Activated CD4-positive, alpha-beta memory T cell treated with anti-CD3 and anti-CD28 coated beads, Interleukin-2, amount 10 ng/mL, durations not matched to agents 7 days and 5 days (primary cell): ENCODE data around the gene LIMCH1. TPM values are rescaled to one million over a fixed set of nuclear protein-coding genes. Genes with fewer than 3 reads are reported as not detected.
"Not testable (repeated sequence)": the region's sequence is repeated elsewhere in the genome, so short reads cannot be mapped to it uniquely, and the experiment has no call there.

Experiments
- CTCF ChIA-PET: fragments of 350-600 bp; sonication (Branson Sonifier 250); formaldehyde crosslinking; loops from one replicate; lab custom pipeline; 2021; ENCODE audit warnings: antibody characterized with exemption, inconsistent platforms; lab: Charles Lee
- POLR2A ChIA-PET: fragments of 350-600 bp; sonication (Branson Sonifier 250); formaldehyde crosslinking; loops from one replicate; lab custom pipeline; 2021; ENCODE audit warnings: antibody characterized with exemption; lab: Charles Lee
- DNase-seq: peaks from one replicate; pipeline ENCODE4 v3.0.0-alpha.2; 2020
- H3K27ac Mint-ChIP-seq: one replicate; pipeline ENCODE4 v1.8.0; 2021; ENCODE audit warnings: mild to moderate bottlenecking, mixed read lengths
- H3K27me3 Mint-ChIP-seq: one replicate; pipeline ENCODE4 v1.8.0; 2021; ENCODE audit warnings: mixed read lengths
- H3K36me3 Mint-ChIP-seq: one replicate; pipeline ENCODE4 v1.8.0; 2021; ENCODE audit warnings: low read depth, mixed read lengths
- H3K4me1 Mint-ChIP-seq: one replicate; pipeline ENCODE4 v1.8.0; 2021; ENCODE audit warnings: mixed read lengths
- H3K4me3 Mint-ChIP-seq: one replicate; pipeline ENCODE4 v1.8.0; 2021; ENCODE audit warnings: mild to moderate bottlenecking, mixed read lengths
- H3K9me3 Mint-ChIP-seq: one replicate; pipeline ENCODE4 v1.8.0; 2021; ENCODE audit warnings: mixed read lengths
- total RNA-seq, 2 experiments: library from RNA; stranded (reverse); gene quantifications; one replicate each; pipeline ENCODE4 v1.2.3, GENCODE V29; 2021

LIMCH1 gene
- total RNA-seq, 2 experiments from 2014 or later, result not detected

- H3K27ac Mint-ChIP-seq, result no peak overlapping the region
- no peaks in the 10 kb centered on the region for H3K9me3 Mint-ChIP-seq
- CTCF ChIA-PET, result no interaction called here
- no peaks in the 10 kb centered on the region for H3K4me1 Mint-ChIP-seq
- POLR2A ChIA-PET, result no interaction called here
- DNase-seq, result no peak
- no peaks in the 10 kb centered on the region for H3K36me3 Mint-ChIP-seq
- peaks cover 13% of the 10 kb centered on the region for H3K27me3 Mint-ChIP-seq
- no peak overlapping the region for H3K4me3 Mint-ChIP-seq
These were observed 193.7 kb downstream of the LIMCH1 start for GRCh38 chr4:41731569-41732126.

GRCh38 chr4:41734371-41734770, 196.4 kb downstream of the LIMCH1 start:
- ChIA-PET POLR2A (no interaction called here), CTCF (no interaction called here)
- Mint-ChIP-seq H3K36me3 (no peaks in the 10 kb centered on the region), H3K4me3 (no peak overlapping the region), H3K27ac (no peak overlapping the region), H3K4me1 (no peaks in the 10 kb centered on the region), H3K27me3 (peaks cover 13% of the 10 kb centered on the region), H3K9me3 (no peaks in the 10 kb centered on the region)
- DNase-seq, result no peak

- CTCF ChIA-PET, H3K36me3 Mint-ChIP-seq, H3K9me3 Mint-ChIP-seq, H3K4me1 Mint-ChIP-seq, POLR2A ChIA-PET, H3K27ac Mint-ChIP-seq, DNase-seq, H3K4me3 Mint-ChIP-seq, H3K27me3 Mint-ChIP-seq: not testable (repeated sequence)
These were observed 199.5 kb downstream of the LIMCH1 start for GRCh38 chr4:41737491-41737890.

GRCh38 chr4:41741354-41741753, 203.4 kb downstream of the LIMCH1 start:
- Mint-ChIP-seq H3K4me1 (no peaks in the 10 kb centered on the region), H3K36me3 (peaks cover 8% of the 10 kb centered on the region), H3K27me3 (peaks cover 26% of the 10 kb centered on the region), H3K4me3 (no peak overlapping the region), H3K27ac (no peak overlapping the region), H3K9me3 (peaks cover 3% of the 10 kb centered on the region)
- CTCF ChIA-PET, result no interaction called here
- DNase-seq, result no peak
- POLR2A ChIA-PET, result no interaction called here

- ChIA-PET CTCF (no interaction called here), POLR2A (no interaction called here)
- no peak overlapping the region for H3K4me3 Mint-ChIP-seq
- H3K4me1 Mint-ChIP-seq, result no peaks in the 10 kb centered on the region
- no peak for DNase-seq
- H3K9me3 Mint-ChIP-seq, result peaks cover 5% of the 10 kb centered on the region
- H3K27me3 Mint-ChIP-seq, result peaks cover 58% of the 10 kb centered on the region
- peaks cover 11% of the 10 kb centered on the region for H3K36me3 Mint-ChIP-seq
- no peak overlapping the region for H3K27ac Mint-ChIP-seq
These were observed 206.8 kb downstream of the LIMCH1 start for GRCh38 chr4:41744572-41745291.

- Mint-ChIP-seq H3K36me3 (peaks cover 11% of the 10 kb centered on the region), H3K27me3 (peaks cover 65% of the 10 kb centered on the region), H3K4me3 (no peak overlapping the region), H3K4me1 (no peaks in the 10 kb centered on the region), H3K9me3 (peaks cover 5% of the 10 kb centered on the region), H3K27ac (no peak overlapping the region)
- no peak for DNase-seq
- ChIA-PET CTCF (no interaction called here), POLR2A (no interaction called here)
These were observed 207.5 kb downstream of the LIMCH1 start for GRCh38 chr4:41745292-41746024.

- Mint-ChIP-seq H3K36me3 (peaks cover 11% of the 10 kb centered on the region), H3K4me3 (no peak overlapping the region), H3K27me3 (peaks cover 69% of the 10 kb centered on the region), H3K27ac (no peak overlapping the region), H3K9me3 (peaks cover 5% of the 10 kb centered on the region), H3K4me1 (no peaks in the 10 kb centered on the region)
- DNase-seq, result no peak
- ChIA-PET POLR2A (no interaction called here), CTCF (no interaction called here)
These were observed 208.1 kb downstream of the LIMCH1 start for GRCh38 chr4:41746025-41746439.

GRCh38 chr4:41746440-41747229, 208.7 kb downstream of the LIMCH1 start:
- Mint-ChIP-seq H3K27me3 (peaks cover 73% of the 10 kb centered on the region), H3K4me3 (no peak overlapping the region), H3K4me1 (no peaks in the 10 kb centered on the region), H3K27ac (no peak overlapping the region), H3K9me3 (peaks cover 5% of the 10 kb centered on the region), H3K36me3 (peaks cover 11% of the 10 kb centered on the region)
- ChIA-PET POLR2A (no interaction called here), CTCF (no interaction called here)
- DNase-seq, result no peak

GRCh38 chr4:41747230-41748055, 209.5 kb downstream of the LIMCH1 start:
- DNase-seq, result no peak
- H3K4me1 Mint-ChIP-seq, result no peaks in the 10 kb centered on the region
- peaks cover 11% of the 10 kb centered on the region for H3K36me3 Mint-ChIP-seq
- ChIA-PET POLR2A (no interaction called here), CTCF (interaction anchor here (0.8 kb wide), 1 partner anchor 136 kb away, joined by 3 read pairs; no protein-coding TSS in a partner anchor)
- H3K27ac Mint-ChIP-seq, result peak overlapping the region; percentile 22
- peaks cover 79% of the 10 kb centered on the region for H3K27me3 Mint-ChIP-seq
- H3K9me3 Mint-ChIP-seq, result peaks cover 5% of the 10 kb centered on the region
- peak overlapping the region; percentile 11 for H3K4me3 Mint-ChIP-seq

- no peak for DNase-seq
- Mint-ChIP-seq H3K36me3 (peaks cover 11% of the 10 kb centered on the region), H3K27ac (no peak overlapping the region), H3K4me1 (no peaks in the 10 kb centered on the region), H3K9me3 (peaks cover 5% of the 10 kb centered on the region), H3K4me3 (no peak overlapping the region), H3K27me3 (peaks cover 86% of the 10 kb centered on the region)
- CTCF ChIA-PET, result interaction anchor here (0.8 kb wide), 1 partner anchor 135 kb away, joined by 3 read pairs; no protein-coding TSS in a partner anchor
- POLR2A ChIA-PET, result no interaction called here
These were observed 210.2 kb downstream of the LIMCH1 start for GRCh38 chr4:41748074-41748570.

- no peaks in the 10 kb centered on the region for H3K4me1 Mint-ChIP-seq
- no peak within 1 kb of the TSS for H3K27ac Mint-ChIP-seq
- H3K27me3 Mint-ChIP-seq, result peaks cover 87% of the 10 kb centered on the region
- H3K9me3 Mint-ChIP-seq, result peaks cover 5% of the 10 kb centered on the region
- POLR2A ChIA-PET, result no interaction called here
- H3K36me3 Mint-ChIP-seq, result peaks cover 11% of the 10 kb centered on the region
- H3K4me3 Mint-ChIP-seq, result no peak within 1 kb of the TSS
- no peak for DNase-seq
- CTCF ChIA-PET, result interaction anchor here (0.8 kb wide), 1 partner anchor 135 kb away, joined by 3 read pairs; no protein-coding TSS in a partner anchor
These were observed 210.9 kb downstream of the LIMCH1 start, which contains the start of gene PHOX2B for GRCh38 chr4:41748571-41749475. Gene PHOX2B (minus strand): TSS chr4:41748725. CDS start chr4:41748610, 115 bp downstream.
